SK-N-SH treated with all-trans-retinoic acid at 6 μM for 48 hours (cell line): ENCODE results near the gene ZNF493.

ENCODE experiments used
- PPARA ChIP-seq: fragments of 250-450 bp; sonication (Bioruptor Pico); IDR thresholded peaks from 2 replicates; pipeline ENCODE4 v1.5.0; 2020; ENCODE audit warnings: mild to moderate bottlenecking, borderline replicate concordance
- RARB ChIP-seq: fragments of 250-450 bp; sonication (Bioruptor Pico); IDR thresholded peaks from 2 replicates; pipeline ENCODE4 v1.8.0; 2021; ENCODE audit warnings: mild to moderate bottlenecking, moderate library complexity
- SNAI2 ChIP-seq: fragments of 250-450 bp; sonication (Bioruptor Pico); IDR thresholded peaks from 2 replicates; pipeline ENCODE4 v1.5.0; 2020; ENCODE audit warnings: mild to moderate bottlenecking, moderate library complexity
- TCF4 ChIP-seq: fragments of 250-450 bp; sonication (Bioruptor Pico); IDR thresholded peaks from 2 replicates; pipeline ENCODE4 v1.8.0; 2021; ENCODE audit warnings: mild to moderate bottlenecking, moderate library complexity, borderline replicate concordance
- ZFP3 ChIP-seq: fragments of 250-450 bp; sonication (Bioruptor Pico); IDR thresholded peaks from 2 replicates; pipeline ENCODE4 v1.5.0; 2020; ENCODE audit warnings: mild to moderate bottlenecking, moderate library complexity
- ZFP30 ChIP-seq: fragments of 450-650 bp; formaldehyde crosslinking; IDR thresholded peaks from 2 replicates; pipeline ENCODE4 v1.5.0; 2022; ENCODE audit warnings: mild to moderate bottlenecking, moderate library complexity
- ZNF8 ChIP-seq: fragments of 450-650 bp; formaldehyde crosslinking; IDR thresholded peaks from 2 replicates; pipeline ENCODE4 v1.5.0; 2020; ENCODE audit warnings: mild to moderate bottlenecking, moderate library complexity
- TF ChIP-seq, protein P1 (sequence below): fragments of 250-450 bp; sonication (Bioruptor Pico); IDR thresholded peaks from 2 replicates; pipeline ENCODE4 v1.5.1; 2020; ENCODE audit warnings: low read depth, mild to moderate bottlenecking, moderate library complexity
- TF ChIP-seq, protein P2 (sequence below): fragments of 250-450 bp; sonication (Bioruptor Pico); IDR thresholded peaks from 2 replicates; pipeline ENCODE4 v1.8.0; 2021; ENCODE audit warnings: low read depth, mild to moderate bottlenecking, moderate library complexity, borderline replicate concordance
- TF ChIP-seq, protein P3 (sequence below): fragments of 250-450 bp; sonication (Bioruptor Pico); IDR thresholded peaks from 2 replicates; pipeline ENCODE4 v1.5.1; 2021; ENCODE audit warnings: mild to moderate bottlenecking, moderate library complexity

DNA sequence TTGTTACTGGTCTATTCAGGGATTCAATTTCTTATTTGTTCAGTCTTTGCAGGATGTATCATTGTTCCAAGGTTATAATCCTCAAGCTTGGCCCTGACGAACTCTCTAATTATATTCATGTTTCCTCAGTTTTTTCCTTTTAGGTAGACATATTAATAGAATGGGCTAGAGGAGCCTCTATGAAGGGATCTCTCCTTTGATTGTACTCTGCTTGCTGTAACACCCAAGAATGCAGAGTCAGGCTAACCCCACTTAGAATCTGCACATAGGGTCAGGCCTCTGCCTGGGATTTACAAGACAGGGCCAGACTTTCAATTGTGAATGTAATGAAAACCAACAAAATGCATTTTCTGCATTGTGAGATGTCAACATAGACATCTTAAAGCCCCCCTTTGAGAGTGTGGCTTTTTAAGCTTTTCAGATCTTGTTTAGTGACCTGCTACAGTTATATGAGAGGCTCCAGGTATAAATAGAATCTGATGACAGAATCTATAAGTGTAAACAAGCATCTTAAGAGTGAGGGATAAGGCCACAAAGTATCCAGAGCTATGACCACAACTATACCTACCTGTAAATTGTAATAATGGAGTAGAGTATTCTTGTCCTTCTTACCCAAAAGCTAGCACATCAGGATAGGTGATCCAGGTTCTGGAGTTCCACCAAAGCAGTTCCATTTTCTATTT is 5.5 kb downstream of the ZNF493 start:
- TF ChIP-seq TCF4 (CRISPR knock-in tag) (no peak), ZNF8 (CRISPR knock-in tag) (no peak), SNAI2 (CRISPR knock-in tag) (no peak), ZFP3 (no peak), ZFP30 (CRISPR knock-in tag) (no peak), RARB (CRISPR knock-in tag) (no peak), PPARA (CRISPR knock-in tag) (no peak)
- TF ChIP-seq, protein P1, sequence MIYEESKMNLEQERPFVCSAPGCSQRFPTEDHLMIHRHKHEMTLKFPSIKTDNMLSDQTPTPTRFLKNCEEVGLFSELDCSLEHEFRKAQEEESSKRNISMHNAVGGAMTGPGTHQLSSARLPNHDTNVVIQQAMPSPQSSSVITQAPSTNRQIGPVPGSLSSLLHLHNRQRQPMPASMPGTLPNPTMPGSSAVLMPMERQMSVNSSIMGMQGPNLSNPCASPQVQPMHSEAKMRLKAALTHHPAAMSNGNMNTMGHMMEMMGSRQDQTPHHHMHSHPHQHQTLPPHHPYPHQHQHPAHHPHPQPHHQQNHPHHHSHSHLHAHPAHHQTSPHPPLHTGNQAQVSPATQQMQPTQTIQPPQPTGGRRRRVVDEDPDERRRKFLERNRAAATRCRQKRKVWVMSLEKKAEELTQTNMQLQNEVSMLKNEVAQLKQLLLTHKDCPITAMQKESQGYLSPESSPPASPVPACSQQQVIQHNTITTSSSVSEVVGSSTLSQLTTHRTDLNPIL (CRISPR knock-in tag): no peak
- TF ChIP-seq, protein P2, sequence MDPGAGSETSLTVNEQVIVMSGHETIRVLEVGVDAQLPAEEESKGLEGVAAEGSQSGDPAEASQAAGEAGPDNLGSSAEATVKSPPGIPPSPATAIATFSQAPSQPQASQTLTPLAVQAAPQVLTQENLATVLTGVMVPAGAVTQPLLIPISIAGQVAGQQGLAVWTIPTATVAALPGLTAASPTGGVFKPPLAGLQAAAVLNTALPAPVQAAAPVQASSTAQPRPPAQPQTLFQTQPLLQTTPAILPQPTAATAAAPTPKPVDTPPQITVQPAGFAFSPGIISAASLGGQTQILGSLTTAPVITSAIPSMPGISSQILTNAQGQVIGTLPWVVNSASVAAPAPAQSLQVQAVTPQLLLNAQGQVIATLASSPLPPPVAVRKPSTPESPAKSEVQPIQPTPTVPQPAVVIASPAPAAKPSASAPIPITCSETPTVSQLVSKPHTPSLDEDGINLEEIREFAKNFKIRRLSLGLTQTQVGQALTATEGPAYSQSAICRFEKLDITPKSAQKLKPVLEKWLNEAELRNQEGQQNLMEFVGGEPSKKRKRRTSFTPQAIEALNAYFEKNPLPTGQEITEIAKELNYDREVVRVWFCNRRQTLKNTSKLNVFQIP (CRISPR knock-in tag): no peak
- TF ChIP-seq, protein P3, sequence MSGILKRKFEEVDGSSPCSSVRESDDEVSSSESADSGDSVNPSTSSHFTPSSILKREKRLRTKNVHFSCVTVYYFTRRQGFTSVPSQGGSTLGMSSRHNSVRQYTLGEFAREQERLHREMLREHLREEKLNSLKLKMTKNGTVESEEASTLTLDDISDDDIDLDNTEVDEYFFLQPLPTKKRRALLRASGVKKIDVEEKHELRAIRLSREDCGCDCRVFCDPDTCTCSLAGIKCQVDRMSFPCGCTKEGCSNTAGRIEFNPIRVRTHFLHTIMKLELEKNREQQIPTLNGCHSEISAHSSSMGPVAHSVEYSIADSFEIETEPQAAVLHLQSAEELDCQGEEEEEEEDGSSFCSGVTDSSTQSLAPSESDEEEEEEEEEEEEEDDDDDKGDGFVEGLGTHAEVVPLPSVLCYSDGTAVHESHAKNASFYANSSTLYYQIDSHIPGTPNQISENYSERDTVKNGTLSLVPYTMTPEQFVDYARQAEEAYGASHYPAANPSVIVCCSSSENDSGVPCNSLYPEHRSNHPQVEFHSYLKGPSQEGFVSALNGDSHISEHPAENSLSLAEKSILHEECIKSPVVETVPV: no peak
